H1 (cell line): ENCODE measurements around the gene FAIM2. TPM values are rescaled to one million over a fixed set of nuclear protein-coding genes. Genes with fewer than 3 reads are reported as not detected.

Experiments
- CTCF ChIA-PET: fragments of 300-600 bp; sonication (Branson Sonifier 250); formaldehyde crosslinking; loops from one replicate; lab custom pipeline; 2021; ENCODE audit not compliant: partially characterized antibody; lab: Charles Lee
- POLR2A ChIA-PET: fragments of 300-600 bp; sonication (Branson Sonifier 250); formaldehyde crosslinking; loops from one replicate; lab custom pipeline; 2021; ENCODE audit warnings: inconsistent platforms; ENCODE audit not compliant: partially characterized antibody; lab: Charles Lee
- DNase-seq, 2 experiments: peaks; one replicate each; pipeline versions ENCODE4 v3.0.0 to v3.0.0-alpha.2; 2010 to 2022; ENCODE audit warnings: low spot score in 2 of 2, low read depth in 1 of 2, mixed read lengths in 1 of 2
- FAIRE-seq: peaks from 2 replicates; lab custom pipeline; 2011; peaks lifted over from hg19 to GRCh38; lab: Jason Lieb, UNC
- H2AFZ ChIP-seq: 2 replicates; pipeline ENCODE4 v1.8.1; 2012; ENCODE audit warnings: low read length, inconsistent platforms
- H2AK5ac ChIP-seq: 2 replicates; pipeline ENCODE4 v1.6.1; 2013; ENCODE audit warnings: low read depth, low read length
- H2BK120ac ChIP-seq: replicated peaks from 2 replicates; pipeline ENCODE3; 2013; ENCODE audit warnings: low read depth, low read length, inconsistent platforms
- H2BK12ac ChIP-seq: 2 replicates; pipeline ENCODE4 v1.6.1; 2013; ENCODE audit warnings: low read depth, low read length
- H2BK15ac ChIP-seq: 2 replicates; pipeline ENCODE4 v1.6.1; 2013; ENCODE audit warnings: low read length
- H2BK20ac ChIP-seq: 2 replicates; pipeline ENCODE4 v1.6.1; 2013; ENCODE audit warnings: low read length
- H2BK5ac ChIP-seq: 2 replicates; pipeline ENCODE4 v1.6.1; 2013; ENCODE audit warnings: low read depth, low read length
- H3K14ac ChIP-seq: 2 replicates; pipeline ENCODE4 v1.6.1; 2013; ENCODE audit warnings: inconsistent platforms; ENCODE audit not compliant: insufficient read length
- H3K18ac ChIP-seq: 2 replicates; pipeline ENCODE4 v1.6.1; 2013; ENCODE audit warnings: low read length; ENCODE audit errors: extremely low read depth
- H3K23ac ChIP-seq: 2 replicates; pipeline ENCODE4 v1.6.1; 2013; ENCODE audit warnings: inconsistent platforms; ENCODE audit not compliant: insufficient read length
- H3K23me2 ChIP-seq: 2 replicates; pipeline ENCODE4 v1.6.1; 2013; ENCODE audit warnings: low read depth, low read length
- H3K27ac ChIP-seq: 2 replicates; pipeline ENCODE4 v1.6.1; 2011; ENCODE audit warnings: low read depth, low read length, inconsistent platforms
- H3K27me3 ChIP-seq, 4 experiments: replicated peaks in 1 of 4; 1 replicate in 1 of 4; 2 replicates in 3 of 4; pipeline versions ENCODE4 v1.6.1 to v1.8.1; 2011 to 2013; ENCODE audit warnings: low read length in 3 of 4, mild to moderate bottlenecking in 3 of 4, inconsistent platforms in 2 of 4, mixed read lengths in 2 of 4, moderate library complexity in 1 of 4; ENCODE audit not compliant: control insufficient read depth in 3 of 4, insufficient read depth in 3 of 4; ENCODE audit errors: extremely low read depth in 1 of 4
- H3K36me3 ChIP-seq, 4 experiments: 2 replicates each; pipeline versions ENCODE4 v1.6.1 to v1.8.1; 2011 to 2013; ENCODE audit warnings: mild to moderate bottlenecking in 4 of 4, low read length in 3 of 4, moderate library complexity in 2 of 4, control low read depth in 1 of 4, inconsistent platforms in 1 of 4; ENCODE audit not compliant: insufficient read depth in 4 of 4, control insufficient read depth in 2 of 4
- H3K4ac ChIP-seq: replicated peaks from 2 replicates; pipeline ENCODE3; 2013; ENCODE audit warnings: low read length, low read depth, mixed read lengths, inconsistent platforms; ENCODE audit not compliant: insufficient read length
- H3K4me1 ChIP-seq, 4 experiments: replicated peaks in 1 of 4; 1 replicate in 1 of 4; 2 replicates in 3 of 4; pipeline versions ENCODE4 v1.6.1 to v1.8.1; 2011 to 2013; ENCODE audit warnings: low read length in 3 of 4, inconsistent platforms in 2 of 4, mixed read lengths in 1 of 4; ENCODE audit not compliant: insufficient read depth in 4 of 4, control insufficient read depth in 3 of 4
- H3K4me2 ChIP-seq, 2 experiments: 2 replicates each; pipeline versions ENCODE4 v1.6.1 to v1.8.1; 2011 to 2013; ENCODE audit warnings: low read depth in 2 of 2, low read length in 2 of 2, control low read depth in 1 of 2, inconsistent platforms in 1 of 2, mild to moderate bottlenecking in 1 of 2; ENCODE audit not compliant: insufficient read depth in 1 of 2
- H3K4me3 ChIP-seq, 4 experiments: fragments of 200-600, 300-600 bp in 1 of 4; sonication (generic), shearing (Covaris generic), sonication (Bioruptor Twin) in 1 of 4; 2 replicates each; pipeline versions ENCODE4 v1.5.1 to v1.8.1; 2011 to 2016; ENCODE audit warnings: low read length in 4 of 4, low read depth in 3 of 4, control low read depth in 2 of 4, inconsistent platforms in 2 of 4, mild to moderate bottlenecking in 2 of 4, mixed read lengths in 1 of 4, moderate library complexity in 1 of 4; ENCODE audit not compliant: insufficient read depth in 2 of 4; ENCODE audit errors: extremely low read depth in 1 of 4
- H3K56ac ChIP-seq: replicated peaks from 2 replicates; pipeline ENCODE3; 2013; ENCODE audit warnings: low read depth, mild to moderate bottlenecking, mixed read lengths, low read length, inconsistent platforms; ENCODE audit not compliant: insufficient read length
- H3K79me1 ChIP-seq: 2 replicates; pipeline ENCODE4 v1.6.1; 2013; ENCODE audit warnings: low read depth, low read length, control low read depth
- H3K79me2 ChIP-seq, 2 experiments: 2 replicates each; pipeline versions ENCODE4 v1.6.1 to v1.8.1; 2012 to 2013; ENCODE audit warnings: low read length in 2 of 2, mild to moderate bottlenecking in 2 of 2, inconsistent platforms in 1 of 2; ENCODE audit not compliant: insufficient read depth in 2 of 2, control insufficient read depth in 1 of 2
- H3K9ac ChIP-seq, 4 experiments: replicated peaks in 1 of 4; 1 replicate in 1 of 4; 2 replicates in 3 of 4; pipeline versions ENCODE4 v1.6.1 to v1.8.1; 2011 to 2013; ENCODE audit warnings: low read depth in 3 of 4, low read length in 3 of 4, control low read depth in 2 of 4, mild to moderate bottlenecking in 2 of 4, moderate library complexity in 2 of 4, inconsistent platforms in 1 of 4; ENCODE audit errors: extremely low read depth in 1 of 4
- H3K9me3 ChIP-seq, 2 experiments: 2 replicates each; pipeline versions ENCODE4 v1.6.1 to v1.8.1; 2012 to 2013; ENCODE audit warnings: mild to moderate bottlenecking in 2 of 2, moderate library complexity in 2 of 2, control low read depth in 1 of 2, inconsistent platforms in 1 of 2, low read depth in 1 of 2, low read length in 1 of 2, mixed read lengths in 1 of 2; ENCODE audit not compliant: insufficient read depth in 2 of 2
- H4K20me1 ChIP-seq, 2 experiments: replicated peaks in 1 of 2; 2 replicates each; pipeline versions ENCODE3 to v1.8.1; 2011 to 2013; ENCODE audit warnings: inconsistent platforms in 2 of 2, low read length in 2 of 2, mild to moderate bottlenecking in 1 of 2; ENCODE audit not compliant: insufficient read depth in 2 of 2, control insufficient read depth in 1 of 2
- H4K5ac ChIP-seq: 2 replicates; pipeline ENCODE4 v1.6.1; 2013; ENCODE audit warnings: low read length, low read depth, mixed read lengths, inconsistent platforms; ENCODE audit not compliant: insufficient read length
- H4K8ac ChIP-seq: 2 replicates; pipeline ENCODE4 v1.8.0; 2013; ENCODE audit warnings: mild to moderate bottlenecking, moderate library complexity, low read length, inconsistent platforms; ENCODE audit not compliant: insufficient read depth; ENCODE audit errors: extremely low read depth
- H4K91ac ChIP-seq: replicated peaks from 2 replicates; pipeline ENCODE3; 2013; ENCODE audit warnings: low read length, mixed read lengths, inconsistent platforms; ENCODE audit not compliant: insufficient read length
- BACH1 ChIP-seq: IDR thresholded peaks from 2 replicates; pipeline ENCODE4 v1.6.1; 2012; ENCODE audit warnings: low read length, improper control_type of control experiment
- CEBPB ChIP-seq: IDR thresholded peaks from 2 replicates; pipeline ENCODE4 v1.6.1; 2012; ENCODE audit warnings: low read depth, low read length
- CHD2 ChIP-seq: IDR thresholded peaks from 2 replicates; pipeline ENCODE4 v1.6.1; 2012; ENCODE audit warnings: low read length, improper control_type of control experiment
- EGR1 ChIP-seq: IDR thresholded peaks from 2 replicates; pipeline ENCODE4 v1.6.1; 2011; ENCODE audit warnings: low read depth, low read length, borderline replicate concordance
- GTF2F1 ChIP-seq: IDR thresholded peaks from 2 replicates; pipeline ENCODE4 v1.6.1; 2012; ENCODE audit warnings: low read depth, low read length, improper control_type of control experiment, borderline replicate concordance
- JUND ChIP-seq: IDR thresholded peaks from 2 replicates; pipeline ENCODE4 v1.6.1; 2011; ENCODE audit warnings: mild to moderate bottlenecking, improper control_type of control experiment, low read length
- KDM1A ChIP-seq: fragments of 200-600, 300-600 bp; sonication (generic); IDR thresholded peaks from 2 replicates; pipeline ENCODE4 v1.7.1; 2016; ENCODE audit warnings: mild to moderate bottlenecking, low read length, borderline replicate concordance
- KDM4A ChIP-seq: IDR thresholded peaks from one replicate; pipeline ENCODE4 v1.7.1; 2012; ENCODE audit warnings: low read depth, mild to moderate bottlenecking, moderate library complexity, low read length, inconsistent platforms; ENCODE audit not compliant: severe bottlenecking
- MAFK ChIP-seq: IDR thresholded peaks from 2 replicates; pipeline ENCODE4 v1.6.1; 2012; ENCODE audit warnings: low read depth, mild to moderate bottlenecking, improper control_type of control experiment, low read length
- PHF8 ChIP-seq: fragments of 200-600 bp; sonication (generic); conservative IDR thresholded peaks from 2 replicates; pipeline ENCODE4 v1.7.1; 2012; ENCODE audit warnings: low read depth, mild to moderate bottlenecking, inconsistent platforms, low read length, moderate library complexity
- RAD21 ChIP-seq, 2 experiments: IDR thresholded peaks in 1 of 2; conservative IDR thresholded peaks in 1 of 2; 2 replicates each; pipeline ENCODE4 v1.6.1; 2011; ENCODE audit warnings: low read depth in 2 of 2, low read length in 2 of 2, improper control_type of control experiment in 1 of 2, inconsistent platforms in 1 of 2, mild to moderate bottlenecking in 1 of 2, moderate library complexity in 1 of 2
- SP2 ChIP-seq: IDR thresholded peaks from 2 replicates; pipeline ENCODE4 v1.6.1; 2012; ENCODE audit warnings: mild to moderate bottlenecking, low read length, inconsistent platforms
- YY1 ChIP-seq: IDR thresholded peaks from 2 replicates; pipeline ENCODE4 v1.6.1; 2011; ENCODE audit warnings: low read depth, mild to moderate bottlenecking, low read length
- WGBS, 2 experiments: shearing (Covaris generic) in 1 of 2; methylation state at CpG; one replicate each; pipeline versions ENCODE4 v1.1.6 to v1.1.7; 2013 to 2015; ENCODE audit warnings: low lambda C conversion rate in 2 of 2, mixed read lengths in 2 of 2, inconsistent platforms in 1 of 2, low coverage in 1 of 2, missing lambda C conversion rate in 1 of 2; ENCODE audit not compliant: insufficient replicate concordance in 2 of 2, insufficient coverage in 1 of 2, insufficient read length in 1 of 2; ENCODE audit errors: extremely low coverage in 1 of 2, missing lambda C conversion rate in 1 of 2; 5-methylcytosine and 5-hydroxymethylcytosine counted together
- polyA plus RNA-seq, 7 experiments: library from polyadenylated mRNA; depleted of rRNA in 3 of 7; stranded (reverse) in 5 of 7; unstranded in 2 of 7; fragments of >200 nt in 5 of 7; fragments of 200-250 nt in 2 of 7; gene quantifications; 1 replicate in 5 of 7; 2 replicates in 1 of 7; 4 replicates in 1 of 7; pipeline versions ENCODE4 v1.2.1 to v1.2.3, GENCODE V29; 2011 to 2013; ENCODE audit warnings: missing spikeins in 2 of 7, mixed read lengths in 2 of 7
- total RNA-seq: library from RNA; stranded (reverse); fragmentation: NEBNext Ultra II Directional; extraction: Animal tissue kit (Norgen Biotek cat#: 25700); gene quantifications from 2 replicates; pipeline ENCODE4 v1.2.1, GENCODE V29; 2021

Gene FAIM2
- total and polyA plus RNA-seq, 2 of the 8 experiments (the other 6 are each of a cell fraction or from before 2014, with no cell fraction given), result 0.89 to 1.3 TPM

DNA sequence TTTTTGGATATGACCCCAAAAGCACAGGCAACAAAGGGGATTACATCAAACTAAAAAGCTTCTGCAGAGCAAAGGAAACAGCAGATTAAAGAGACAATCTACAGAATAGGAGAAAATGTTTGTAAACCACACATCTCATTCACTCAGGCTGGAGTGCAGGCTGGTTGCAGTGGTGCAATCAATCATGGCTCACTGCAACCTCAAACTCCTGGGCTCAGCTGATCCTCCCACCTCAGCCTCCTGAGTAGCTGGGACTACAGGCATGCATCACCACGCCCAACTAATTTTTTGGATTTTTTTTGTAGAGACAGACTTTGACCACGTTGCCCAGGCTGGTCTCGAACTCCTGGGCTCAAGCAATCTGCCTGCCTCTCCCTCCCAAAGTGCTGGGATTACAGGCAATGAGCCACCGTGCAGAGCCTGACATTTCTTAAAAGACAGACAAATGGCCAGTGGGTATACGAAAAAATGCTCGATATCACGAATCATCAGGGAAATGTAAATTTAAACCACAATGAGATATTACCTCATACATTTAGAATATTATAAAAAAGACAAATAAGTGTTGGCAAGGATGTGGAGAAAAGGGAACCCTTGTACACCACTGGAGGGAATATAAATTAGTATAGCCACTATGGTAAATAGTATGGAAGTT lies 85.3 kb downstream of the FAIM2 start:
- Histone ChIP-seq H3K4me2 (no peak overlapping the region), H4K5ac (no peak overlapping the region), H3K14ac (no peak overlapping the region), H2BK12ac (no peak overlapping the region), H2BK15ac (no peak overlapping the region), H3K9me3 (no peaks in the 10 kb centered on the region), H3K27me3 (no peaks in the 10 kb centered on the region), H2AK5ac (no peak overlapping the region), H3K4me3 (no peak overlapping the region), H3K23ac (no peak overlapping the region), H3K79me2 (peaks cover 0 to 24% of the 10 kb centered on the region in 2 experiments; a peak in 2 of 4 replicates), H3K9ac (no peak overlapping the region), H4K91ac (no peak overlapping the region), H3K27ac (no peak overlapping the region), H4K8ac (no peak overlapping the region), H2BK20ac (no peak overlapping the region), H3K23me2 (no peaks in the 10 kb centered on the region), H3K79me1 (peaks cover 6% of the 10 kb centered on the region), H3K36me3 (peaks cover 0 to 4% (median under 1%) of the 10 kb centered on the region in 4 experiments; a peak in 2 of 8 replicates), H2BK5ac (no peak overlapping the region), H2BK120ac (no peak overlapping the region), H2AFZ (no peak overlapping the region), H3K4ac (no peak overlapping the region), H3K4me1 (peaks cover 0 to 9% (median 6%) of the 10 kb centered on the region in 4 experiments; a peak in 6 of 7 replicates), H3K18ac (no peak overlapping the region), H3K56ac (no peak overlapping the region), H4K20me1 (peaks cover 0 to 8% of the 10 kb centered on the region in 2 experiments)
- FAIRE-seq (no peak), DNase-seq (no peak)
- CTCF ChIA-PET, result interaction anchor here (0.6 kb wide), 1 partner anchor 1214 kb away, joined by 3 read pairs; no protein-coding TSS in a partner anchor
- POLR2A ChIA-PET, result interaction anchor here (0.9 to 2.4 kb wide), 6 partner anchors 9 to 77 kb away, joined by 3 to 6 read pairs (median 4); partner anchors contain the start of genes NCKAP5L and TMBIM6
- 90% methylated on average over 7 of the region's 7 CpGs; no CpG with 5 or more reads in 1 of the 2 experiments for WGBS, 2 experiments
- TF ChIP-seq KDM4A (no peak), EGR1 (no peak), CEBPB (no peak), JUND (no peak), CHD2 (no peak), GTF2F1 (no peak), PHF8 (no peak), BACH1 (no peak), YY1 (no peak), KDM1A (no peak), SP2 (no peak), MAFK (no peak), RAD21 (IDR thresholded peaks at IDR 0.05 in 1 of 2, conservative IDR thresholded peaks at IDR 0.05 in 1 of 2; ENCODE audit: low read depth in 2 of 2, low read length in 2 of 2) (no peak)
